H1 (cell line): ENCODE measurements around the gene NELL1. TPM values are rescaled to one million over a fixed set of nuclear protein-coding genes. Genes with fewer than 3 reads are reported as not detected.

ENCODE experiments used
- CTCF ChIA-PET: fragments of 300-600 bp; sonication (Branson Sonifier 250); formaldehyde crosslinking; loops from one replicate; lab custom pipeline; 2021; ENCODE audit not compliant: partially characterized antibody; lab: Charles Lee
- POLR2A ChIA-PET: fragments of 300-600 bp; sonication (Branson Sonifier 250); formaldehyde crosslinking; loops from one replicate; lab custom pipeline; 2021; ENCODE audit warnings: inconsistent platforms; ENCODE audit not compliant: partially characterized antibody; lab: Charles Lee
- DNase-seq, 2 experiments: peaks; one replicate each; pipeline versions ENCODE4 v3.0.0 to v3.0.0-alpha.2; 2010 to 2022; ENCODE audit warnings: low spot score in 2 of 2, low read depth in 1 of 2, mixed read lengths in 1 of 2
- FAIRE-seq: peaks from 2 replicates; lab custom pipeline; 2011; peaks lifted over from hg19 to GRCh38; lab: Jason Lieb, UNC
- H2AFZ ChIP-seq: 2 replicates; pipeline ENCODE4 v1.8.1; 2012; ENCODE audit warnings: low read length, inconsistent platforms
- H2AK5ac ChIP-seq: 2 replicates; pipeline ENCODE4 v1.6.1; 2013; ENCODE audit warnings: low read depth, low read length
- H2BK120ac ChIP-seq: replicated peaks from 2 replicates; pipeline ENCODE3; 2013; ENCODE audit warnings: low read depth, low read length, inconsistent platforms
- H2BK12ac ChIP-seq: 2 replicates; pipeline ENCODE4 v1.6.1; 2013; ENCODE audit warnings: low read depth, low read length
- H2BK15ac ChIP-seq: 2 replicates; pipeline ENCODE4 v1.6.1; 2013; ENCODE audit warnings: low read length
- H2BK20ac ChIP-seq: 2 replicates; pipeline ENCODE4 v1.6.1; 2013; ENCODE audit warnings: low read length
- H2BK5ac ChIP-seq: 2 replicates; pipeline ENCODE4 v1.6.1; 2013; ENCODE audit warnings: low read depth, low read length
- H3K14ac ChIP-seq: 2 replicates; pipeline ENCODE4 v1.6.1; 2013; ENCODE audit warnings: inconsistent platforms; ENCODE audit not compliant: insufficient read length
- H3K18ac ChIP-seq: 2 replicates; pipeline ENCODE4 v1.6.1; 2013; ENCODE audit warnings: low read length; ENCODE audit errors: extremely low read depth
- H3K23ac ChIP-seq: 2 replicates; pipeline ENCODE4 v1.6.1; 2013; ENCODE audit warnings: inconsistent platforms; ENCODE audit not compliant: insufficient read length
- H3K23me2 ChIP-seq: 2 replicates; pipeline ENCODE4 v1.6.1; 2013; ENCODE audit warnings: low read depth, low read length
- H3K27ac ChIP-seq: 2 replicates; pipeline ENCODE4 v1.6.1; 2011; ENCODE audit warnings: low read depth, low read length, inconsistent platforms
- H3K27me3 ChIP-seq, 4 experiments: replicated peaks in 1 of 4; 1 replicate in 1 of 4; 2 replicates in 3 of 4; pipeline versions ENCODE4 v1.6.1 to v1.8.1; 2011 to 2013; ENCODE audit warnings: low read length in 3 of 4, mild to moderate bottlenecking in 3 of 4, inconsistent platforms in 2 of 4, mixed read lengths in 2 of 4, moderate library complexity in 1 of 4; ENCODE audit not compliant: control insufficient read depth in 3 of 4, insufficient read depth in 3 of 4; ENCODE audit errors: extremely low read depth in 1 of 4
- H3K36me3 ChIP-seq, 4 experiments: 2 replicates each; pipeline versions ENCODE4 v1.6.1 to v1.8.1; 2011 to 2013; ENCODE audit warnings: mild to moderate bottlenecking in 4 of 4, low read length in 3 of 4, moderate library complexity in 2 of 4, control low read depth in 1 of 4, inconsistent platforms in 1 of 4; ENCODE audit not compliant: insufficient read depth in 4 of 4, control insufficient read depth in 2 of 4
- H3K4ac ChIP-seq: replicated peaks from 2 replicates; pipeline ENCODE3; 2013; ENCODE audit warnings: low read length, low read depth, mixed read lengths, inconsistent platforms; ENCODE audit not compliant: insufficient read length
- H3K4me1 ChIP-seq, 4 experiments: replicated peaks in 1 of 4; 1 replicate in 1 of 4; 2 replicates in 3 of 4; pipeline versions ENCODE4 v1.6.1 to v1.8.1; 2011 to 2013; ENCODE audit warnings: low read length in 3 of 4, inconsistent platforms in 2 of 4, mixed read lengths in 1 of 4; ENCODE audit not compliant: insufficient read depth in 4 of 4, control insufficient read depth in 3 of 4
- H3K4me2 ChIP-seq, 2 experiments: 2 replicates each; pipeline versions ENCODE4 v1.6.1 to v1.8.1; 2011 to 2013; ENCODE audit warnings: low read depth in 2 of 2, low read length in 2 of 2, control low read depth in 1 of 2, inconsistent platforms in 1 of 2, mild to moderate bottlenecking in 1 of 2; ENCODE audit not compliant: insufficient read depth in 1 of 2
- H3K4me3 ChIP-seq, 4 experiments: fragments of 200-600, 300-600 bp in 1 of 4; sonication (generic), shearing (Covaris generic), sonication (Bioruptor Twin) in 1 of 4; 2 replicates each; pipeline versions ENCODE4 v1.5.1 to v1.8.1; 2011 to 2016; ENCODE audit warnings: low read length in 4 of 4, low read depth in 3 of 4, control low read depth in 2 of 4, inconsistent platforms in 2 of 4, mild to moderate bottlenecking in 2 of 4, mixed read lengths in 1 of 4, moderate library complexity in 1 of 4; ENCODE audit not compliant: insufficient read depth in 2 of 4; ENCODE audit errors: extremely low read depth in 1 of 4
- H3K56ac ChIP-seq: replicated peaks from 2 replicates; pipeline ENCODE3; 2013; ENCODE audit warnings: low read depth, mild to moderate bottlenecking, mixed read lengths, low read length, inconsistent platforms; ENCODE audit not compliant: insufficient read length
- H3K79me1 ChIP-seq: 2 replicates; pipeline ENCODE4 v1.6.1; 2013; ENCODE audit warnings: low read depth, low read length, control low read depth
- H3K79me2 ChIP-seq, 2 experiments: 2 replicates each; pipeline versions ENCODE4 v1.6.1 to v1.8.1; 2012 to 2013; ENCODE audit warnings: low read length in 2 of 2, mild to moderate bottlenecking in 2 of 2, inconsistent platforms in 1 of 2; ENCODE audit not compliant: insufficient read depth in 2 of 2, control insufficient read depth in 1 of 2
- H3K9ac ChIP-seq, 4 experiments: replicated peaks in 1 of 4; 1 replicate in 1 of 4; 2 replicates in 3 of 4; pipeline versions ENCODE4 v1.6.1 to v1.8.1; 2011 to 2013; ENCODE audit warnings: low read depth in 3 of 4, low read length in 3 of 4, control low read depth in 2 of 4, mild to moderate bottlenecking in 2 of 4, moderate library complexity in 2 of 4, inconsistent platforms in 1 of 4; ENCODE audit errors: extremely low read depth in 1 of 4
- H3K9me3 ChIP-seq, 2 experiments: 2 replicates each; pipeline versions ENCODE4 v1.6.1 to v1.8.1; 2012 to 2013; ENCODE audit warnings: mild to moderate bottlenecking in 2 of 2, moderate library complexity in 2 of 2, control low read depth in 1 of 2, inconsistent platforms in 1 of 2, low read depth in 1 of 2, low read length in 1 of 2, mixed read lengths in 1 of 2; ENCODE audit not compliant: insufficient read depth in 2 of 2
- H4K20me1 ChIP-seq, 2 experiments: replicated peaks in 1 of 2; 2 replicates each; pipeline versions ENCODE3 to v1.8.1; 2011 to 2013; ENCODE audit warnings: inconsistent platforms in 2 of 2, low read length in 2 of 2, mild to moderate bottlenecking in 1 of 2; ENCODE audit not compliant: insufficient read depth in 2 of 2, control insufficient read depth in 1 of 2
- H4K5ac ChIP-seq: 2 replicates; pipeline ENCODE4 v1.6.1; 2013; ENCODE audit warnings: low read length, low read depth, mixed read lengths, inconsistent platforms; ENCODE audit not compliant: insufficient read length
- H4K8ac ChIP-seq: 2 replicates; pipeline ENCODE4 v1.8.0; 2013; ENCODE audit warnings: mild to moderate bottlenecking, moderate library complexity, low read length, inconsistent platforms; ENCODE audit not compliant: insufficient read depth; ENCODE audit errors: extremely low read depth
- H4K91ac ChIP-seq: replicated peaks from 2 replicates; pipeline ENCODE3; 2013; ENCODE audit warnings: low read length, mixed read lengths, inconsistent platforms; ENCODE audit not compliant: insufficient read length
- WGBS, 2 experiments: shearing (Covaris generic) in 1 of 2; methylation state at CpG; one replicate each; pipeline versions ENCODE4 v1.1.6 to v1.1.7; 2013 to 2015; ENCODE audit warnings: low lambda C conversion rate in 2 of 2, mixed read lengths in 2 of 2, inconsistent platforms in 1 of 2, low coverage in 1 of 2, missing lambda C conversion rate in 1 of 2; ENCODE audit not compliant: insufficient replicate concordance in 2 of 2, insufficient coverage in 1 of 2, insufficient read length in 1 of 2; ENCODE audit errors: extremely low coverage in 1 of 2, missing lambda C conversion rate in 1 of 2; 5-methylcytosine and 5-hydroxymethylcytosine counted together
- polyA plus RNA-seq, 7 experiments: library from polyadenylated mRNA; depleted of rRNA in 3 of 7; stranded (reverse) in 5 of 7; unstranded in 2 of 7; fragments of >200 nt in 5 of 7; fragments of 200-250 nt in 2 of 7; gene quantifications; 1 replicate in 5 of 7; 2 replicates in 1 of 7; 4 replicates in 1 of 7; pipeline versions ENCODE4 v1.2.1 to v1.2.3, GENCODE V29; 2011 to 2013; ENCODE audit warnings: missing spikeins in 2 of 7, mixed read lengths in 2 of 7
- total RNA-seq: library from RNA; stranded (reverse); fragmentation: NEBNext Ultra II Directional; extraction: Animal tissue kit (Norgen Biotek cat#: 25700); gene quantifications from 2 replicates; pipeline ENCODE4 v1.2.1, GENCODE V29; 2021

NELL1 gene
- total and polyA plus RNA-seq, 2 of the 8 experiments (the other 6 are each of a cell fraction or from before 2014, with no cell fraction given) = 0.21 TPM; not detected in 1

DNA sequence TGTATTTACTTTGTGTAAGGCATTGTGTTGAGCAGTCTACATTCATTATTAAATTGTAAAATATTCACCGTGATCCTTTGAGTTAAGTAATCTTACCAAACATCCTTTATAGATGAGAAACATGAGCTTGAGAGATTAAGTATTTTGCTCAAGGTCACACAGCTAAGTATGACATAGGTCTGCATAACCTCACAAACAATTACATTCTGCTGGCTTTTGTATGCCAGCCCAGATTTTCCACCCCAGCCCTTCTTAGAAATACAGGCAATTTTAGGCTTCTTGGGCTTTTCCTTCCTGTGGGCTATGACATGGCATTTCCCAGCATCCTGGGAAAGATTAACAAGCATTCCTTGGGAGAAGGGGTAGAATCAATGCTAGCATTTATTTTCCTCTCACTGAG lies 357.3 kb downstream of the NELL1 start:
- H2BK5ac ChIP-seq = no peak overlapping the region
- H2AK5ac ChIP-seq = no peak overlapping the region
- H2BK12ac ChIP-seq = no peak overlapping the region
- no peak overlapping the region for H3K56ac ChIP-seq
- no peak overlapping the region for H3K18ac ChIP-seq
- H3K4me2 ChIP-seq = no peak overlapping the region
- ChIA-PET CTCF (no interaction called here), POLR2A (no interaction called here)
- 82% methylated on average over 1 of the region's 1 CpG; no CpG with 5 or more reads in 1 of the 2 experiments for WGBS, 2 experiments
- no peaks in the 10 kb centered on the region for H3K36me3 ChIP-seq
- H2AFZ ChIP-seq = no peak overlapping the region
- H2BK120ac ChIP-seq = no peak overlapping the region
- 0 out of 2 replicates have a peak, but pooled peaks cover 2% of the 10 kb centered on the region for H3K23me2 ChIP-seq
- peaks cover 0 to 6% (median 2%) of the 10 kb centered on the region in 4 experiments; a peak in 2 of 7 replicates for H3K4me1 ChIP-seq
- H3K79me2 ChIP-seq = no peaks in the 10 kb centered on the region
- H4K20me1 ChIP-seq = no peaks in the 10 kb centered on the region
- H3K23ac ChIP-seq = no peak overlapping the region
- H3K4ac ChIP-seq = no peak overlapping the region
- no peaks in the 10 kb centered on the region for H3K9me3 ChIP-seq
- no peaks in the 10 kb centered on the region for H3K27me3 ChIP-seq
- no peak overlapping the region for H3K9ac ChIP-seq
- H4K5ac ChIP-seq = no peak overlapping the region
- no peaks in the 10 kb centered on the region for H3K79me1 ChIP-seq
- no peak overlapping the region for H3K4me3 ChIP-seq
- no peak for FAIRE-seq
- H2BK15ac ChIP-seq = no peak overlapping the region
- no peak overlapping the region for H4K8ac ChIP-seq
- no peak overlapping the region for H2BK20ac ChIP-seq
- no peak overlapping the region for H3K14ac ChIP-seq
- H4K91ac ChIP-seq = no peak overlapping the region
- no peak for DNase-seq
- no peak overlapping the region for H3K27ac ChIP-seq
